Activated naive CD8-positive, alpha-beta T cell treated with anti-CD3 and anti-CD28 coated beads, Interleukin-2, amount 50 U/mL, for 16 hours (primary cell): ENCODE measurements around the gene RAB11FIP5.
"Not testable (repeated sequence)": the region's sequence is repeated elsewhere in the genome, so short reads cannot be mapped to it uniquely, and the experiment has no call there.

Source experiments
- DNase-seq: peaks from one replicate; pipeline ENCODE4 v3.0.0-alpha.2; 2020; ENCODE audit warnings: low read depth, low spot score

Gene RAB11FIP5

DNA sequence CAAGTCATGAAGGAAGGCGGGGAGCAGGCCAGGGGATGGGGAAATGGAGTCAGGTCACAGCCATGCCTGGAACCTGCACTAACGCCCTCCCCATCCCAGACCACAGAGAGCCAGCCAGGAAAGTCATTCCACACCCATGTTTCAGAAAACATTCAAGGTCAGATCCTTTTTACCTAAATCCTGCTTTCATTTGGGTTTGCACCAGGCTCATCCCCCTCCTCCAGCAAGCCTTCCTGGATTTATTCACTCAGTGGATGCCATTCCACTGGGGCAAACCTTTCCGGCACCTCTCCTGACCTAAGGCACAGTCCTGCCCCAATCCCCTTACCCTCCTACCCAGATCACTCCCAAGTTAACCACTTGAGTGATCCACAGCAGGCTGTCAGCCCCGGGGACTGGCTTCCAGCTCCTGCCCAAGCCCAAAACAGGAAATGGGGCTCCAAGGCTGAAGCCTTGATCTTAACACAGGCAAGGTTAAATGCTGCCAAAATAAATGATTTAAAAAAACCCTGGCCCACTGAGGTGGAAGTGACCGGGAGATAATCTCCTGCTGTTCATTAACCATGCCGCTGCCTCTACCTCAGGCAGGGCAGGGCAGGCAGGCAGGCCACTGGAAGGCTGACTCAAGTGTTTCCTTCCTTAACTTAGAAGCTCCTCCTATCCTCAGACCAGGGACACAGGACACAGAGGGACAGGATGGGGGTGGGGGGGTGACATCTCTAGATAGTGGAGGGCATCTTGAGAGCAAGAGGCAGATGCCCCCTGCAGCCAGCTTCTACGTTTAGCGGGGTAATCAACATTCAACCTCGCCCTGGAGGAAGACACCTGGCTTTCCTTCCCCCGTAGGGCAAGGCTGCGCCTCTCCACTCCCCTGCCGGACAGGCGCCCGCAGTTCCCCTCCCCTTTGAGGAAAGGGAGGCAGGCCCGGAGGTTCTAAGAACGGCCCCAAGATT lies 1.4 kb downstream of the RAB11FIP5 start:
- no peak for DNase-seq

GRCh38 chr2:73110168-73111072 lies 2.3 kb downstream of the RAB11FIP5 start:
- no peak for DNase-seq

GRCh38 chr2:73109431-73110167 lies 3.1 kb downstream of the RAB11FIP5 start:
- no peak for DNase-seq

- no peak for DNase-seq
Observed at GRCh38 chr2:73107211-73107926, 5.4 kb downstream of the RAB11FIP5 start.

- DNase-seq = no peak
Observed at GRCh38 chr2:73106791-73107190, 6.0 kb downstream of the RAB11FIP5 start.

DNA sequence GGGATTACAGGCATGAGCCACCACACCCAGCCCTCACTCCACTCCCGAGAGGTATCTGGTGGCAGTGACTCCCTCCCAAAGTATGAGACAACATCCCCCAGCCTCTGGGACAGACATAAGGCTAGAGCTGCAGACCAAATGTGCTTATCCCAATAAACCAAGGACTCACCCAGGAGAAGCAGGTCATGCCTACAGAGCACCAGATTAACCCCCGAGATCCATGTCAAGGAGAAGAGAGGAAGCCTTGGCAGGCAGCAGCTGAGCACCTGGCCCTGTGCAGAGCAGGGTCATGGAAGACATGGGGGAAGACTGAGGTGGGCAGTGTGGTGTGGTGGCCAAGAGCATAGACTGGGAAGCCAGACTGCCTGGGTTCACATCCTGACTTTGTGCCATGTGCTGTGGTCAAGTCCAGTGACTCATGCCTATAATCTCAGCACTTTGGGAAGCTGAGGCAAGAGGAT lies 7.2 kb downstream of the RAB11FIP5 start:
- no peak for DNase-seq

- DNase-seq = no peak
Observed at GRCh38 chr2:73104933-73105332, 7.8 kb downstream of the RAB11FIP5 start.

DNA sequence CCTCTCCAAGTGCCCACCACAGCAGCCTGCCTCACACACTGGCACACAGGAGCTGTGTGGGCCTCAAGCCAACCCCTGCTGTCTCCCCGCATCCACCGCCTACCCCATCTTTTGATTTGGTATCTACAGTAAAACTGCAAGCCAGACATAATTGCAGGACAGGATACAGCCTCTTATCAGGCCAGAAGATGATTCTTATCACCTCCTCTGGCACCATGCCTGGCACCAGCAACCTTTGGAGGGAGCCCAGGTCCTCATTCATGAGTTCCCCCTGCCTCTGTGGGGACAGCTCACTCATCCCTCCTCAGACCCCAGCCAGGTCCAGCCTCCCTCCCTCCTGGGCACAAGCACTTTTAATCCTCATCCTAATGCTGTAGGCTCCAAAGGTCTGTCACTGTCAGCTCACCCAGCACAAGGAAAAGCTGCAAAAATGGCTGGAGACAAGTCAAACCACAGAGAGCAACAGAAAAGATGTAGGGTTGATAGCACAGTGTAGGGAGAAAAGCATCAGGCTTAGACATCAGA lies 9.7 kb downstream of the RAB11FIP5 start:
- DNase-seq = no peak

- no peak for DNase-seq
Observed at GRCh38 chr2:73101626-73102256, 11.0 kb downstream of the RAB11FIP5 start.

- no peak for DNase-seq
Observed at GRCh38 chr2:73100956-73101355, 11.8 kb downstream of the RAB11FIP5 start.

DNA sequence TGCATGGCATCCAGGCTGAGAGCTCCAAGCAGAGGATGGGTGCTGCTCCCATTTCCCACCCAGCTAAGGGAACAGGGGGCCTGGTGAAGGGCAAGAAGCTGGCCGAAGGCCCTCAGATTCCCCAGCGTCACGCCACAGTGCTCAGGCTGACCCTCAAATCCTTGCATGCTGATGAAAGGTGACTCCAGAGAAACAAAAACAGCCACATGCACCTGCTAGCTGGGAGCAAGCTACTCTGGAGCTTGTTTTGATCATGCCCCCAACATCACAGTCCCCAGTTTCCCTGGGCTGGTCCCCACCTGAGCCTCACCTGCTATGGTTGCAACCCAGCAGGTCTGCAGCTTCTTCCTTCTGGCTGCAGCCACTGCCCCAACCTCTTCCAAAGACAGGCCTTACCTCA lies 13.3 kb downstream of the RAB11FIP5 start:
- no peak for DNase-seq

DNA sequence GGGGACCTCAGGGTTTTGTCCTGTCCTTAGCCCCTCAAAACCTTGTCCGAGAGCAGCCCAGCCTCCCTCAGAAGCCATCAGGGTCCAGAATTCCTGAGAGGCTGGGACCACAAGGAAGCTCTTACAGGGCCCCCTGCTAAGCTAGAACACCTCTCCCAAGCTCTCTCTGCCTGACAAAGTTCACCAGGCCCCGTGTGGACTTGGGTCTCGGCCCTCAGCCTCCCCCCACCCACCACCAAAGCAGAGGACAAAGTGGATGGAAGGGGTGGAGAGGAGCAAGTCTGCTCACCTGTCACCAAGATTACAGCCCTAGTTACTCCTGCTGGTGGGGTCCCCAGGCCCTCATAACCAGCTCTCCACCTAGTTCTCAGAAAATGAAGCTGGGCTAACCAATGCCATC lies 16.8 kb downstream of the RAB11FIP5 start:
- no peak for DNase-seq

DNA sequence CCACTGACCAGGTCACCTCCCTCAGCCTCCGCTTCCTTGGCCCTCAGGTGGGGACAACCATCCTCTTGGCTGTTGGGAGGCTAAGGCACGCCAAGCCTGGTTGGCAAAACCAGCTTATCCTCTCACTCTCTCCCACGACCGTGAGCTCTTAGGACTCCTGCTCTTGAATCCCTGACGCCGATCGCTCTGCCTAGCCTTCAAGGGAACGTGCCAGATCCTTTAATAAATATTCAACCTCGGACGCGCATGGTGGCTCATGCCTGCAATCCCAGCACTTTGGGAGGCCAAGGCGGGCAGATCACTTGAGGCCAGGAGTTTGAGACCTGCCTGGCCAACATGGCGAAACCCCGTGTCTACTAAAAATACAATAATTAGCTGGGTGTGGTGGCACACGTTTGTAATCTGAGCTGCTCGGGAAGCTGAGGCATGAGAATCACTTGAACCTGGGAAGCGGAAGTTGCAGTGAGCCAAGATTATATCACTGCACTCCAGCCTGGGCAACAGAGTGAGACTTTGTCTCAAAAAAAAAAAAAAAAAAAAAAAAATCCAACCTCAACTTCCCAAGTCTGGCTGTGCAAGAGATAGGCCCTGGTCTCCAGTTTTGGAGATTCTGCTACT lies 19.0 kb downstream of the RAB11FIP5 start:
- DNase-seq = not testable (repeated sequence)

DNA sequence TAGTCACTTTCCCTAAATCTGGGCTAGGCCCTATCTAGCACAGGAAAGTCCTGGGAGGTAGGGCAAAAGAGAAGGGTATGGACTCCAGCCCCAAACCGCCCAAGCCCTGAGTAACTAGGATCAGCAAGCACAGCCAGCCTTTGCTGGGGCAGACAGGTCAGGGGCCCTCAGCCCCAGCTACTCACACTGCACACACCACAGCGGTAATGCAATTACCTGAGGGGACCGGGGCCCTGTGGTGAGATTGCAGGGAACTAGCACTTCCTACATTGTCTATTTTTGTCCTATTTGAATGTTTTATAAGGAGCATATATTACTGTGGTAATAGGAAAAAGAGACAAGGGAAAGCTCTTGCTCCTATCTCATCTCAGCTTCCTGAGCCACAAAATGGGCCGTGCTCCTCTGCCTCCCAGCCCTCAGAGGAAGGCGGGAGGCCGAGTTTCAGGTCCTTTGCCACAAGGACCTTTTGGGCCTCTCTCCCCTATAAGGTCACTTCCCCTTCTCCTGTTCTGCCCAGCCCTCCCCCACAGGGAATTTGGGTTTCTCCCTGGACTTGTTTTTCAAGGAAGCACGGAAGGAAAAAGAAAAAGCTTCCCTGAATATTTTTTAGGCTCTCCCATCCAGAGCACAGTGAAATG lies 20.5 kb downstream of the RAB11FIP5 start:
- no peak for DNase-seq

- no peak for DNase-seq
Observed at GRCh38 chr2:73091696-73092095, 21.1 kb downstream of the RAB11FIP5 start.

DNA sequence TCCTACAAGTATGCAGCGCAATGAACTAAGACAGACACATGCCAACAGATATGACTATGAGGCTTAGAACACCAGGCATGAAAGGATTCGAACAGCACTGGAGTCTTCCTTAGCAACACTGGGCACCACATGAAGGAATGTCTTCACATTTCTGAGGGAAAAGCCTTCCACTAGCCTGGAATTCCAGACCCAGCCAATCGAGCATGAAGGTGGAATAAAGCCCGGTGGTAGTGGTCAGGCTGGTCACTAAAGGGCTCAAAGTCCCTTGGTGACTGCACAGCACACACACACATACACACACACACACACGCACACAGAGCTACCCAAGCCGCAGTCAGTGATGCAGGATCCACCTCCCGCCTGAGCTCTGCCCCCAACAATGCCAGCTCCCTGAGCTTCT lies 21.6 kb downstream of the RAB11FIP5 start:
- no peak for DNase-seq

DNA sequence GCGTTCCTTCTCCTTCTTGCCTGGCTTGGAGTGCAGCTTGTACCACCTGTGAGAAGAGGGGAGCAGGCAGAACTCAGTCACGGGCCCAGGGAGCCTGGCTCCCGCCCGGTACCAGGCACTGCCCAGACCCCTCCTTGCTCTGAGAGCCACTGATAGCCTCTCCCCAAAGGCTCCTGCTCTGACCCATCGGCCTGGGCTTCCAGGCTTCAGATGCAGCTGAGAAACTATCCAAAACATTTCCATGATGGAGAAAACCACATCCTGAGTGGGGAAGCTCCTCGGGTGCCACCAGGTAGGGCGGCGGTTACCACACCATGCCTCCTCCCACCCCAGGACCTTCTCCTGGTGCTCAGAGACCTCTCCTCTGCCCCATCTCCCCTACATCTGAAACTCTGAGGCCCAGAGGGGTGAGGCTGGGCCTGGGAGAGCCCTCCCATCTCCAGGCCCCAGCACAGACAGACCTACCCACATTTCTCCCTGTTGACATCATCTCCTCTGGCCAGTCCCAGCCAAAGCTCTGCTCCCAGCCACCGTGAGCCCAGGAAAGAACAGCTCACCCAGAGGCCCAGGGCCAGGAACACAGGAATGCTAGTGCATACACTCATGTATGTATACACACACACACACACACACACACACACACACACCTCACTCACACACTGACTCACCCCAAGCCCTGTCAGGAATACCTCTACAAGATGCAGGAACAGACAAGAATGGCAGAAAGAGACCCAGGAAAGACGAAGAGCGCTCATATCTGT lies 23.3 kb downstream of the RAB11FIP5 start:
- DNase-seq = no peak

DNA sequence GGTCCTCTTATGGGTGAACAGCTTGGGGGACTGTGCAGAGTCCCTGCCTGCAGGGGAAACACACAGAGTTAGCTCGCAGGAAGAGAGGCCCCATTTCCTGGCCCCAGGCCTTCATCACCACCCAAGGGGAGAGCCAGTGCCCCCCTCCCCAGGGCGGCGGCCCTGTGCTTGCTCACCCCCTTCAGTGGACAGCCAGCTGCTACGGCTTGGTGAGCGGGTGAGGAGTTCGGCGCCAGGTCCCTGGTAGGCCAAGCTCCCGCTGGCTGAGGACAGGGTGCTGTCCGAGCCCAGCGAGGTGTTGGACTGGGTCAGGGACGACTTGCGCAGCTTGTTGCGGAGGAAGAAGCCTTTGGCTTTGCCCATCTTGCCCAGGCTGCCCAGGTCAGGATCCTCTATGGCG lies 24.0 kb downstream of the RAB11FIP5 start:
- DNase-seq = no peak

GRCh38 chr2:73088211-73088610 lies 24.5 kb downstream of the RAB11FIP5 start:
- DNase-seq = no peak
